ENCODE results near the gene TBC1D5.

DNA sequence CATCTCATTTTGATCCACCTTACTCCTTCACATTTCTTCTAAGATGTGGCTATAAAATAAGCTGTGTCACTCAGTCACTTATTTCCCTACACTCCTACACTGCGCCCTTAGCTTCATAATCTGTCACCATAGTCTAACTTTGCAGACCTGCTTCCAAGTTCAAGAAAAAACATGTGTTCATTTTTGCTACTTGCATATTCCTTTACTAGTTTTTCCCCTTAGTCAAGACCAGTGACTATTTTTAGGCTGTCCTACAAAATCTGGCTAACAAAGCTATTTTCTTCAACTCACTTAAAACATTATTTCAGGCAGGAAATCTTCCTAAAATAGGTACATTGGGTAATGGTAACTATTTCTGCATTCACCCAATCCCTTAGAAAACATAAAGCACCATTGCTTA lies 272.5 kb downstream of the TBC1D5 start:
- TF ChIP-seq, protein P1, sequence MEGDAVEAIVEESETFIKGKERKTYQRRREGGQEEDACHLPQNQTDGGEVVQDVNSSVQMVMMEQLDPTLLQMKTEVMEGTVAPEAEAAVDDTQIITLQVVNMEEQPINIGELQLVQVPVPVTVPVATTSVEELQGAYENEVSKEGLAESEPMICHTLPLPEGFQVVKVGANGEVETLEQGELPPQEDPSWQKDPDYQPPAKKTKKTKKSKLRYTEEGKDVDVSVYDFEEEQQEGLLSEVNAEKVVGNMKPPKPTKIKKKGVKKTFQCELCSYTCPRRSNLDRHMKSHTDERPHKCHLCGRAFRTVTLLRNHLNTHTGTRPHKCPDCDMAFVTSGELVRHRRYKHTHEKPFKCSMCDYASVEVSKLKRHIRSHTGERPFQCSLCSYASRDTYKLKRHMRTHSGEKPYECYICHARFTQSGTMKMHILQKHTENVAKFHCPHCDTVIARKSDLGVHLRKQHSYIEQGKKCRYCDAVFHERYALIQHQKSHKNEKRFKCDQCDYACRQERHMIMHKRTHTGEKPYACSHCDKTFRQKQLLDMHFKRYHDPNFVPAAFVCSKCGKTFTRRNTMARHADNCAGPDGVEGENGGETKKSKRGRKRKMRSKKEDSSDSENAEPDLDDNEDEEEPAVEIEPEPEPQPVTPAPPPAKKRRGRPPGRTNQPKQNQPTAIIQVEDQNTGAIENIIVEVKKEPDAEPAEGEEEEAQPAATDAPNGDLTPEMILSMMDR (IDR thresholded peaks at IDR 0.05 in 2 of 3, conservative IDR thresholded peaks at IDR 0.05 in 1 of 3; ENCODE audit: borderline replicate concordance in 1 of 3, insufficient read depth in 1 of 3, low read depth in 2 of 3, low read length in 2 of 3) = no peak
- TF ChIP-seq, protein P2, sequence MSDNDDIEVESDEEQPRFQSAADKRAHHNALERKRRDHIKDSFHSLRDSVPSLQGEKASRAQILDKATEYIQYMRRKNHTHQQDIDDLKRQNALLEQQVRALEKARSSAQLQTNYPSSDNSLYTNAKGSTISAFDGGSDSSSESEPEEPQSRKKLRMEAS (IDR thresholded peaks at IDR 0.05) = no peak
- TF ChIP-seq ZNF274 (IDR thresholded peaks at IDR 0.05; ENCODE audit: low read depth, low read length) = no peak
- no peak for TF ChIP-seq SRF (IDR thresholded peaks at IDR 0.05; ENCODE audit: low read depth)
- no peak for TF ChIP-seq EZH2 (IDR thresholded peaks at IDR 0.05)
- no peak for TF ChIP-seq SP1 (IDR thresholded peaks at IDR 0.05; ENCODE audit: low read depth)
- TF ChIP-seq POLR2AphosphoS5 (IDR thresholded peaks at IDR 0.05; ENCODE audit: low read depth, low read length) = no peak
- TF ChIP-seq, protein P3, sequence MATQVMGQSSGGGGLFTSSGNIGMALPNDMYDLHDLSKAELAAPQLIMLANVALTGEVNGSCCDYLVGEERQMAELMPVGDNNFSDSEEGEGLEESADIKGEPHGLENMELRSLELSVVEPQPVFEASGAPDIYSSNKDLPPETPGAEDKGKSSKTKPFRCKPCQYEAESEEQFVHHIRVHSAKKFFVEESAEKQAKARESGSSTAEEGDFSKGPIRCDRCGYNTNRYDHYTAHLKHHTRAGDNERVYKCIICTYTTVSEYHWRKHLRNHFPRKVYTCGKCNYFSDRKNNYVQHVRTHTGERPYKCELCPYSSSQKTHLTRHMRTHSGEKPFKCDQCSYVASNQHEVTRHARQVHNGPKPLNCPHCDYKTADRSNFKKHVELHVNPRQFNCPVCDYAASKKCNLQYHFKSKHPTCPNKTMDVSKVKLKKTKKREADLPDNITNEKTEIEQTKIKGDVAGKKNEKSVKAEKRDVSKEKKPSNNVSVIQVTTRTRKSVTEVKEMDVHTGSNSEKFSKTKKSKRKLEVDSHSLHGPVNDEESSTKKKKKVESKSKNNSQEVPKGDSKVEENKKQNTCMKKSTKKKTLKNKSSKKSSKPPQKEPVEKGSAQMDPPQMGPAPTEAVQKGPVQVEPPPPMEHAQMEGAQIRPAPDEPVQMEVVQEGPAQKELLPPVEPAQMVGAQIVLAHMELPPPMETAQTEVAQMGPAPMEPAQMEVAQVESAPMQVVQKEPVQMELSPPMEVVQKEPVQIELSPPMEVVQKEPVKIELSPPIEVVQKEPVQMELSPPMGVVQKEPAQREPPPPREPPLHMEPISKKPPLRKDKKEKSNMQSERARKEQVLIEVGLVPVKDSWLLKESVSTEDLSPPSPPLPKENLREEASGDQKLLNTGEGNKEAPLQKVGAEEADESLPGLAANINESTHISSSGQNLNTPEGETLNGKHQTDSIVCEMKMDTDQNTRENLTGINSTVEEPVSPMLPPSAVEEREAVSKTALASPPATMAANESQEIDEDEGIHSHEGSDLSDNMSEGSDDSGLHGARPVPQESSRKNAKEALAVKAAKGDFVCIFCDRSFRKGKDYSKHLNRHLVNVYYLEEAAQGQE (IDR thresholded peaks at IDR 0.05; ENCODE audit: low read depth) = no peak
- no peak for TF ChIP-seq EZH2phosphoT487 (IDR thresholded peaks at IDR 0.05; ENCODE audit: borderline replicate concordance)
- no peak for TF ChIP-seq TCF7L2 (IDR thresholded peaks at IDR 0.05; ENCODE audit: borderline replicate concordance, extremely low read depth, insufficient read depth, insufficient read length)
- no peak for TF ChIP-seq YY1 (IDR thresholded peaks at IDR 0.05; ENCODE audit: extremely low read depth, insufficient replicate concordance, low read depth, low read length)
- no peak for TF ChIP-seq FOSL1 (IDR thresholded peaks at IDR 0.05; ENCODE audit: low read depth)

Measured in HCT116 (cell line).